ENCODE measurements around the gene KRTAP16-1.

Gene KRTAP16-1

GRCh38 chr17:41315204-41315794 lies 6.2 kb upstream of the KRTAP16-1 start, which contains the start of gene KRTAP17-1:
KRTAP17-1 (minus strand) TSS chr17:41315710; CDS start chr17:41315650, 60 bp downstream.
- TF ChIP-seq CTCF (IDR thresholded peaks at IDR 0.05; ENCODE audit: low read length, missing control alignments) = no peak
- no peak within 1 kb of the TSS for H3K4me3 ChIP-seq (replicated peaks; ENCODE audit: low read depth, low read length)
- no peak for DNase-seq (ENCODE audit: low read depth)

GRCh38 chr17:41311111-41311510 lies 2.0 kb upstream of the KRTAP16-1 start:
- DNase-seq (ENCODE audit: low read depth) = no peak
- no peak for TF ChIP-seq CTCF (IDR thresholded peaks at IDR 0.05; ENCODE audit: low read length, missing control alignments)
- H3K4me3 ChIP-seq (replicated peaks; ENCODE audit: low read depth, low read length) = no peak overlapping the region

GRCh38 chr17:41308251-41308917 lies 725 bp downstream of the KRTAP16-1 start:
- DNase-seq (ENCODE audit: low read depth) = no peak
- TF ChIP-seq CTCF (IDR thresholded peaks at IDR 0.05; ENCODE audit: low read length, missing control alignments) = no peak
- no peak overlapping the region for H3K4me3 ChIP-seq (replicated peaks; ENCODE audit: low read depth, low read length)

GRCh38 chr17:41307647-41308046 lies 1.5 kb downstream of the KRTAP16-1 start:
- no peak overlapping the region for H3K4me3 ChIP-seq (replicated peaks; ENCODE audit: low read depth, low read length)
- DNase-seq (ENCODE audit: low read depth) = no peak
- no peak for TF ChIP-seq CTCF (IDR thresholded peaks at IDR 0.05; ENCODE audit: low read length, missing control alignments)

GRCh38 chr17:41304091-41304490 lies 5.0 kb downstream of the KRTAP16-1 start:
- no peak for TF ChIP-seq CTCF (IDR thresholded peaks at IDR 0.05; ENCODE audit: low read length, missing control alignments)
- H3K4me3 ChIP-seq (replicated peaks; ENCODE audit: low read depth, low read length) = no peak overlapping the region
- DNase-seq (ENCODE audit: low read depth) = no peak

- DNase-seq (ENCODE audit: low read depth) = no peak
- TF ChIP-seq CTCF (IDR thresholded peaks at IDR 0.05; ENCODE audit: low read length, missing control alignments) = no peak
- no peak overlapping the region for H3K4me3 ChIP-seq (replicated peaks; ENCODE audit: low read depth, low read length)
Measured at GRCh38 chr17:41302981-41303380, 6.1 kb downstream of the KRTAP16-1 start.
